Articular chondrocyte of knee joint (primary cell): ENCODE data around the gene NBPF20. TPM values are rescaled to one million over a fixed set of nuclear protein-coding genes. Genes with fewer than 3 reads are reported as not detected.

Source experiments
- small RNA-seq: library from RNA; depleted of rRNA; stranded (forward); fragments of <200 nt; gene quantifications from one replicate; pipeline ENCODE3, GENCODE V24; 2012
- total RNA-seq: library from RNA; depleted of rRNA; stranded (reverse); fragments of >200 nt; gene quantifications from 2 replicates; pipeline ENCODE4 v1.2.3, GENCODE V29; 2012

The NBPF20 gene
- total RNA-seq, result 2.5 TPM in 2 replicates

GRCh38 chr1:145425436-145426029 is at the start of gene NBPF20:
Gene NBPF20, minus strand, starts transcription at chr1:145425603. Its CDS starts 20,331 bp downstream, at chr1:145405272.

Small RNA genes lying within 50 kb of the gene (small RNA-seq; reads per million reads assigned to genes)
- 16.7 reads per million, percentile 95 among the genes with 10 or more reads in this experiment for gene RF00003

Other genes with a start within 250 kb of the NBPF20 start
- gene PPIAL4D, start 183.4 kb downstream of the NBPF20 start, total RNA-seq, result not detected in 2 replicates
- gene GPR89A, start 182.4 kb upstream of the NBPF20 start, total RNA-seq, result 37.0 and 48.8 TPM in 2 replicates